Fibroblast of skin of right biceps (primary cell): ENCODE results near the gene DCAF6.
"Not testable (repeated sequence)": the region's sequence is repeated elsewhere in the genome, so short reads cannot be mapped to it uniquely, and the experiment has no call there.

Experiments used
- DNase-seq: peaks from one replicate; pipeline ENCODE4 v3.0.0-alpha.2; 2013

DCAF6 gene

DNA sequence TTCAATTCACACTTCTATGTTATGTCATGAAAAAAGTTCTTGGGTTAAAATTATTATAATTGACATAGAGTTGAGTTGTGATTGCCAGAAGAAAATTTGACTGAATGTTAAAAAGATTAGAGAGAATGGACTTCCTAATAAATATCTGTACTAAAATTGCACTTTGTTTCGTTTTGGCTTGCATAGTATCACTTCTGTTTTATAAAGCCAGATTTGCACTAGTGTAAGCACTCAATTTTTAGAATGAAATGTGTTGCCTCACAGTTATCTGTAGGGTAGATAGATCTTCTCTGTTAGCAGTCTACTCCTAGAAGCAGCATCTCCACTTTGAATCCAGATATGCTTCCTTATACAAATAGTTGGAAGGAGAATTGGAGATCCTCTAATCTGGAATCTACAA lies 95.5 kb downstream of the DCAF6 start:
- no peak for DNase-seq

DNA sequence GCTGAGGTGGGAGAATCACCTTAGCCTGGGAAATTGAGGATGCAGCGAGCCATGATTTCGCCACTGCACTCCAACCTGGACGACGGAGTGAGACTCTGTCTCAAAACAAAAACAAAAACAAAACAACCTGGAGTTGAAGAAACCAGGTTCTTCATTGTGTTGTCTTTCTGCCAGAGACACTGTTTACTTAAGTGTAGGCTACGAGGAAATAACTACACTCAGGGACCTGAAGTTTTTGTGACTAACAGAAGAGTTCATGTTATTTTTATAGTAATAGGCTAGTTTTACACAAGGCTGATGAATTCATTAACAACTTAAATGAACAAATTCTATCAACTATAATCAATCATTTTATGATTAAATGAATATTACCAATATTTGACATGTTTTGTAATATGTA lies 98.9 kb downstream of the DCAF6 start:
- DNase-seq = no peak

DNA sequence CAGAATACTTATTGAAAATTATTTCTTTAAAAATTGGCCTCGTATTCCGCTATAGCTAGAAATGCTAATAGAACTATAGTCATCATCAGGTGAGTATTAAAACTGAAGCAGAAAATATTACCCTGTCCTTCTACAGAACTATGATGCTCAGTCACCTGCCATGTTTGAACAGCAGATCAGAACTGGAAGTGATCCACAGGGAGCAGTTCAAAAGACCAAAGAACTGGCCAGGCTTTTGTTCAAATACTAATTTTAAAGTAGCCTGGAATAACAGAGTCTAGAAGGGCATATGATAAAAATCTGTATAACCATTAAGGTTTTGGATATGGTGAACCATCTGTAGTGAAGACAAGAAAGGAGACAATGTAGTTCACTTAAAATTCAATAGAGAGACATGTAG lies 105.9 kb downstream of the DCAF6 start:
- DNase-seq = no peak

DNA sequence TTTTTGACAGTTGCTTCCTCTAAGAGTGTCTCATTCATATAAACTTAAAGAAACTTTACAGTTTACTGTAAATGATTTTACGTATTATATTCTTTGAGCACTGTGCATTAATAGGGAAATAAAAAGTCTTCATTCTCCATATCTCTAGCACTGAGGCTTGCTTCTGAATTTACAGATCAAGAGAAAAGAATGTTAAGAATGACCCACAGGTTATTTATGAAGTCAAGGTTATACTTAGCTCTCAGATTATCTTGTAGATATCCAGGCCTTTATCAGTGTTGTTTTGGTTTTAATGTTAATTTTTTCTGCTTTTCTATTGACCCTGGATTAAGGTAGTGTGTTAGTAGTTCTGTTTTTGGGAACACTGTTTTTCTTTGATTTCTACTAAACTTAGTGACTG lies 108.8 kb downstream of the DCAF6 start:
- no peak for DNase-seq

DNA sequence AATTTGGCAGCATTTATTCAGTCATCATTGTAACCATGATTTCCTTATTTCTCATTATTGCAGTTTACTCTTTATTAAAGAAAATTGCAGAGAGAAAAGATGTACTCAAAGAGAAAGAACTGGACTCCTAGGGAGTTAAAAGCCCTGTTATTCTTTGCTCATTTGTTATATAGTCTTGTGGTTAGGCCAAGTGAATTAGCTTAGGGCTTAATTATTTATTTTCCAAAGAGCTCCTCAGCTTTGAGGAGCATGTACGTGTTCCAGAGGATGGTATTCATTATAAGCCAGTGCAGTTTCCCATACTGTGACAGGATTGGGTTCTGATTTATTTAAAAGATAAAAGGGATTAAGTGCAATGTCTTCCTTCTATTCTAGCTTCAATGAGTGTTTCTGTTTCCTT lies 113.8 kb downstream of the DCAF6 start:
- DNase-seq = no peak

DNA sequence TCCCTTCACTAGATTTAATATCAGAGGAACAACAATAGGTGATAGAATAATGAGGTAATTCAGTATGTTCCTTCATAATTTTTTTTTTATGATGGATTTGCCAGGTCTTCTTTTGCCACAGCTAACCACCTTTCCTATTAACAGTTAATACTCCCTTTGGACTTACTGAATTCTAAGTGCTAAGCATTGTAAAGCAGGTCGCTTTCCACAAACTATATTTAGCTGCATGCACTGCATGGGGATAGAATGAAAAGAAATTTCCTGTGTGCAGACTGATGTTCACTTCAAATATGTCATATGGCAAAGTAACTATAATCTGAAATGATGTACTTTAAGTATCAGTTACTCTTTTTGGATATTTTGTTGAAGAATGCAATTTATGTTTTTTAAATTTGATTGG lies 114.4 kb downstream of the DCAF6 start:
- no peak for DNase-seq

DNA sequence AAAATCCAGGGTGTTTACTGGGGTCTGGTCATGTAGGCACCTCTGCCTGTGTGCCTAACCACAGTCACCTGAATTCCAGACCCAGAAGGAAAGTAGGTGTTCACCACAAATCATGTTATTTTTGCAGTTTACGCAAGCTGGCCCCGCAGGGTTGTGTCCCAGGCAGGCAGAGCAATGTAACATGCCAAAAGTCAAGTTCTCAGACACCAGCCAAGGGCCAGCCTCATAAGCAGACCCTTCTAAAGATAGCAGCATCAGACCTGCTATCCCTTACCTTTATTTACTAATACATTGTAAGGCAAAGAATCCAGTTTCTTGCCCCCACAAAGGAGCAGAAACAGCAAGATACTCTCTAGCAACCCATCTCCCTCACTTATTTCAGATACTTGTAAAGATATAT lies 117.2 kb downstream of the DCAF6 start:
- no peak for DNase-seq

DNA sequence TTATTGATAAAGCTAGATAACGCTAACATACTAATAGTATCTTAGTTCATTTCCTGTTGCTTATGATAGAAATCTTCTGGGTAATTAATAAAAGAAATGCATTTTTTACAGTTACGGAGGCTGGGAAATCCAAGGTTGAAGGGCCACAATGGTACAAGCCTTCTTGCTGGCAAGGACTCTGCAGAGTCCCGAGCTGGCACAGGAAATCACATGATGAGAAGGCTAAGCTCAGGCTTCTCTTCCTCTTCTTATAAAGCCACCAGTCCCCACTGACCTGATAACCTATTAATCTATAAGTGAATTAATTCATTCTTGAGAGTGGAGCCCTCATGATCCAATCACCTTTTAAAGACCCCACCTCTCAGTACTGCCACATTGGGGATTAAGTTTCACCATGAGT lies 117.6 kb downstream of the DCAF6 start:
- no peak for DNase-seq

DNA sequence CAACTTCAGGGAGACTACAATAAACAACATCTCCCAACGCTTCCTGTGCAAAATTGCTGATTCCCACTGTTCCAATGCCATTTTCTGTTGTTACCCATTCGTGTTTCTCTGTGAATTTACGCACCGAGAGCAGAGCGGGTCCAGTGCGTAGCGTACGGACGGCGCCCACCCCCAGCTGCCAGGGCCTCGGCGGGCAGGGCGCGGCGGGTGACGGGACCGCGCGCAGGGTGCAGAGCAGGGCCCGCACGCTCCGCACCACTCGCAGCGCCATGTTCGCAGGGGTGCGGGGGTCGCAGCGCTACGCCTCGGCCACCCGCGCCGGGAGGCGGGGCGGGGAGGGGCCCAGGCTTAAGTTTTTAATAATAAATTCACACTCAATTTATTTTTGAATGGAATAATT lies 119.7 kb downstream of the DCAF6 start:
- not testable (repeated sequence) for DNase-seq

DNA sequence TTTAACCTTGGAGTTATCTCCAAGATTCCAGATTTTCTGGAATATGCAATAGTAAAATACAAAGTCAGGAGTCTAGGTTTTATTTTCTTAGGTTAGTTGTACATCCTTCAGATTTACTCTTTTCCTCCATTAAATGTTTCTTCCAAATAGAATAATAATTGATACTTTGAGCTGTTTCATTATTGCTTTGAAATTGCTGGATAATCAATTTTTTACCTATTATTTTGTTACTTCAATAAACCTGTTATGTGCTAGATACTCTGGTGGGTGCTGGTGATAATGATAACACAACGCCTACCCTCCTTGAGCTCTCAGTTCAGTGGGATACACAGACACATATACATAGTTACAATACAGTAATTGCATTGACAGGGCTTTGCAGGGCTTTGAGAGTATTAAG lies 120.9 kb downstream of the DCAF6 start:
- no peak for DNase-seq

DNA sequence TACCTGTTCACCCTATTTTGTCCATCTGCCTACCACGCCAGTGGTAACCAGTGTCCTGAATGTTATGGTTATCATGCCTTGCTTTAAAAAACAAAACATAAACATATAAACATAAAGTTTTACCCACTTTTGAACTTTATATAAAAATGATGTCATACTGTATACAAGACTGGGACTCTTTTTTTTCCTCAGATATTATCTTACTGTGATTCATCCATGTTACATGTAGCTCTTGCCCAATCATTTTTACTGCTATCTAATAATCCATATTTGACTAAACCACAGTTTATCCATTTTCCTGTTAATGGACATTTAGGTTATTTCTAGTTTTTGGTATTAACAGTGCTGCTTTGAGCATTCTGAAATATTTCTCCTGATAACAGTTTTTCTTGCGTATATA lies 121.4 kb downstream of the DCAF6 start:
- DNase-seq = peak; percentile 12

DNA sequence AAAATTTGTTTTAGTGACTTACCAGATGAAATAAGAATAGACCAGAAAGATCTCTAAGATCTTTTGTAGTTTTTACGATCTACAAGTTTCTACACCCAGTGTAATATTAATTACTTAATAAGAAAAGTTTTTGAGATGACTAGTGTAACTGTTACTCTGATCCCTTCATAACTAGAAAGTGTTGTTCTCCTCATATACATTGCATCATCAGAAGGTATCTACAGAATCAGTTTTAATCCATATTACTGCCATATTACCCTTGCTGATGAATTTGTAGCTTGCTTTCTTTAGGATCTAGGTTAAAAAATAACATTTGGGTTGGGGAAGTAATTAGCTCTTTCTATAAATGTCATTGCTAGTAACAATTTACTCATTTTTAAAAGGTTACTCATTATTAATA lies 127.7 kb downstream of the DCAF6 start:
- DNase-seq = no peak

DNA sequence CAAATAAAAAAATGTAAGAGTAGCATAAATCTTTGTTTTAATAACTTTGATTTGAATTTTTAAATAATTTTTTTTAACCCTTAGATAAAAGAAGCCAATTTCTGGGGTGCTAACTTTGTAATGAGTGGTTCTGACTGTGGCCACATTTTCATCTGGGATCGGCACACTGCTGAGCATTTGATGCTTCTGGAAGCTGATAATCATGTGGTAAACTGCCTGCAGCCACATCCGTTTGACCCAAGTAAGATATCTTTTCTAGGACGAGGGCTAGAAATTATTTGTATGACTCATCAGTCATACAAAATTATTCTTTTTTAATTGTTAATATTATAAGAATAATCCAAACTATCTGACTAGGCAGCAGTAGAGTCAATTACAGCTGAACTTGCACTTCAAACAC lies 129.0 kb downstream of the DCAF6 start:
- no peak for DNase-seq

DNA sequence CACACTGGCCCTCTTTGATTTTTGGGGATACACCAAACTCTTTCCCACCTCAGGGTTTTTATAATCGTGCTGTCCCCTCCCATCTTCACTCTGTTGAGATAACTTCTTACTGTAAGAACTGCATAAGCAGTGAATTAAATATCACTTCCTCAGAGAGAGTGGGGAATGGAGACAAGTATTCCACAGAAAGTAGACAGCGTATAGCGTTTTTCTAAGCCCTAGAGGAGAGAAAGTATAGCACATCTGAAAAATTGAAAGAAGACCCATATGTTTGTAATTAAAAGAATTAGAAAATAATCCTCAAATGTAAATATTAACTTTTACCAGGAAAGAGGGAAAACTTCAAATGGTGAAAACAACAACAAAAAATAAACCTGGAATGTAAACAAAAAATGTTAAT lies 132.9 kb downstream of the DCAF6 start:
- no peak for DNase-seq

DNA sequence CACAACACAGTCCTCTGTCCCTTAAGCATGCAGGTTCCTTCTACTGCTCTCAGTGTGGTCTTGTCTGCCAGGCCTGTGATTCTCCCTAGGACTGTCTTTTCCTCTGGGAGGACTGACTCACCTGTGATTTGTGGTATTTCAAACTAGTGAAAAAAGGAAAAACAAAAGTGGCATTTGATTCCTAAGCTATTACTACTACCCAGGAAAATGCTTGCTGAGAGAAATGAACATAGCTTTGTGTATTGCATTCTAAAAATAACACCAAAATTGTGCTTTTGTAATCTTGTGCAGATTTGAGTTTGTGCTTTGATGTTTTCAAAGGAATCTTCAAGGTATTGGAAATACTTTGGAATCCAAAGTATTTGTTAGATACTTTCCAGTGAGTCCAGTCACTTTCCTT lies 143.3 kb downstream of the DCAF6 start:
- peak; percentile 81 for DNase-seq

DNA sequence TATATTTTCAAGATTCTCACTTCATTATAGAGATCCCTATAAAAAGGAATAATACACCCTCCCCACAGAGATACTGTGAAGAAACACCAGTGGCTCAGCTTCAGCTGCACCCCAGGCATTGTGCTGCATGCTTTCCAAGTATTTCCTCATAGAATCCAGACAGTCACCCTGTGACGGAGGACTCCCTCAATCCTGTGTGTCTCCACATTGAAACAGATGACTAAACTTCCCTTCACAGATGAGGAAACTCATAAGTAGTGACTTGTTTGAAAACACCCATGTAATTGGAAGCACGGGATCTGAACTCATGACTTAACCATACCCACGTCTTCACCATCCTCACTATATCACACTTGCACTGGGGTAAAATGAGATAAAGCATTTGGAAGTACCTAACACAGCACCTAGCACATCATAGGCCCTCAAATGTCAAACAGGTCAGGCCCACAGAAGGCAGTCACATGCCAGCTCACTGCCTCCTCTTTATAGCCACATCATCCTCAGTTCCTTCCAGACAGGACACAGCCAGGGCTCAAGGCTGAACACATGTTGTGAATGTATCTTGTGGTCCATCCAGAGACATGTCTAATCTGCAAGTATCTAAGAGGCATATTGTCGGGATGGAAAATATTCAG lies 145.0 kb downstream of the DCAF6 start:
- DNase-seq = peak; percentile 80

DNA sequence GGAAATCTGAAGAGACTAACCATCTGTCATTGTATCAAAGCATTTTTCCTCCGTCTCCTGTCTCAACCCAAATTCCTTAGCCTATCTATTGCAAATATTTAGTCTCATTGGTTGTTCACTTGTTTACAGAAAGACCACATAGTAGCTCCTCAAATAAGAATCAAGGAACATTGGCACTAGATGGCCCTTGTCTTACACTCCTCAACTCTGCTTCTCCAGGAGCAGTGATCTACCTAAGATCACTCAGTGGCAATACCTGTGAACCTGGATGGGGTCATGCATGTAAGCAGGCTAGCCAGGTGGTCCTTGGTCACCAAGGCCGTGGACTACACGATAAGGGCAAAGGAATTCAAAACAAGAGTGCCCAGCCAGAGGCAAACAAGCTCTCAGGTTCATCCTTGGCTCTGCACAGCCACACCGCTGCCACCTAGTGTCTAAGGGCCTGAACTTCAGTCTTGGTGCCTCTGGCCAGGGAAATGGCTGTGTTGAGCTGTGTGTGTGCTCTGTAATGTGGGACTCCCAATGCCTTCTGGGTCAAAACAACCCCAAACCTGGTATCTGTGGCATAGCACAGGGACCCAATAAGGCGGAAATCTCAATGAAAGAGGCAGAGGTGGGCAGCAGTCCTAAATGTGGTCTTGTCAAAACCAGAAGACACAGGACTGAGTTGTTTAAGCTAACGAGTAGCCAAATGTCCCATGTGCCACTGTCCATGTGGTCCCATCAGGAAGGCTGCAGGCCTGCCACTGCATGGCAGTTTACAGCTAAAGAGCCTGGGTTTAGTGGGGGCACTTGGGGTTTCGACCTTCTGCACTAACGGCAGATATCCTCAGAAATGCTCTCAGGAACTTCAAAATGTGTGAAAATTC lies 145.8 kb downstream of the DCAF6 start:
- DNase-seq = peak; percentile 70

DNA sequence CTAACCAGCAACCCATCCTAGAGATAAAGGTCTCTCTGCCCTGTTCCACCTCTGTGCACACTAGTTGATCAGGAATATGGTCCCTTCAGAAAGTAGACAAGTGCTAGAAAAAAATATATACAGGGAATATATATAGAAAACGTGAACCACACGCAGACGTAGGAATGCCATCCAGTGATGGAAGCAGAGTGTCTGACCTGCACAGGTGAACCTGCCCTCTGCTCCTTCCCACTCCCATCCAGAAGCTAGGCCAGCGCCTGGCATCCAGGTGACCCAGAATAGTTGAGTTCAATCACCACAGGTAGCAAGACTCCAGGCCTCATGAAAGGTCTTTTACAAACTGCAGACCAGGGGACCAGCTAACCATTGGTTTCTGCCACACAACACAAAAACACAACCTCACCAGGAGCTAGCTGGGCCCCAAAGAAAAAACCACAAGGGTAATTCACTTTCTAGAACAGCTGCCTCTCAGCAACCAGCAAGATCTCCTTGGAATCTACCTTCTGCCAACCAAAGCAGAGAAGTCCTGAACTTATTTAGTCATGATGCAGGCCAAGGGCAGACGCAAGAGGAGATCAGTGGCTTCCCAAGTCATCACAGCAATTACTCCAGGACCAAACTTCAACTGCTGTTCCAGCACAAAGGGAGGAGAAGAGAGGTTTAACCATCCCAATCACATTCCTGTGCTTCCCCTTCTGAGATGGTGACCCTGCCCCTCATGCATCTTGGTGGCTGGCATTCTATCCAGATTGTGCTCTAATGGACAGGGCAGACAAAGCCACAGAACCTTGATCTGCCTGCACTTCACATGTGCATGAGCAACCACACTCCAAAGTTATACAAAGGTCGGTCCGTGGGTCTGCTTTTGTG lies 147.2 kb downstream of the DCAF6 start:
- no peak for DNase-seq

DNA sequence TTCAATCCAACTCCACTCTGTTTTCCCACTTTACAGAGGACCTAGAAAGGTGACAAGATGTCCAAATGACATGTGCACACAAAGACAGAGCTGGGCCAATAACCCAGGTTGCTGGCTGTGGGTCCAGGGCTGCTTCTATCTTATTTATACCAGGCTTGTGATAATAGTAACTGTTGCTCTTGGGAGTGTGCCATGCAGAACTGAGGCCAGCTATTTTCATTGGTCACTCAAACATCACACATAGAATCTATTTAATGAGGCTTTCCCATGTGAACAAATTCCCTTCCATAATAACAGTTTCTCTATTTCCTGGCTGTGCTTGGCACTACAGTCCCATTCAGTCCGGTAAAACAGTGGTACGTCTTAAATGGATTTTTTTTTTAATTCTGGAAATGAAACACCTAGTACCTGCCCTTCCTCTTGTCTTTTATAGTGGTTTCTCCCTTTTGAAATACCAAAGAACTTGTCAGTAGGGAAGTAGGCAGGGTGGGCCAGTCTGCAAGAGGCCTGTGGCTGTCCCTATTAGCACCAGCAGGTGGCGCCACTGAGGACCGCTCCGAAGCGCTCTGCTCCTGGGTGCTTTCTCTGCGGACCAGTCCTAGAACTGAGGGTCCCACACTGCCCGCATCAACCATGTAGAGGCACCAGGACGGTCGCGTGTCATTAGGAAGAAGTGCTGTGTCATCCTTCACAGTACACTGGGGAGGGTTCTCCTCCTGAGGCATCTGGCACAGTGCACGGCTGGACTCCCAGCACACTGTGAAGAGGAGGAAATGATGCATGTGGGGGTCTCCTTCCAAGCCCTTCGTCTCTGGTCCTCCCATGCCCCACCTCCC lies 148.1 kb downstream of the DCAF6 start:
- peak; percentile 40 for DNase-seq

DNA sequence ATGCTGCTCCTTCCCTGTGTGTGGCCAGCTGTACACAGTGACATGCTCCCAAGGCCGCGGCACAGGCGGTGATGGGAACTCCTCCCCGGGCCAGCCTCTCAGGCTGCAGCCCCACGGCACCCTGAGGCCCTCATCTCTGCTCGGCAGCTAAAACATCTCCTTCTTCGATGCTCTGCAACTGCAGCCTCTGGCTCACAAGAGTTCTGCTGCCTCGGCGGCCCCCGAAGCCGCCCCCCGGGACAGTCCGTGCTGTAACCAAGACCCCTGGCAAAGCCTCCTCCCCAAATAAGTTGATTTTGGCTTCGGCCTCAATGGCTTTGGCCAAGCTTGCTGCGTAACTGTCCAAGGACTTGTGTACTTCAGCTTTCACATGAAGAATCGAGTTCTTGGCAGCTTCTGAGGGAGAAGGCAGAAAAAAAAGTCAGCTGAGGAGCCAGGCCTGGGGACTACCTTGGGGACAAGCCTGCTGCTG lies 149.0 kb downstream of the DCAF6 start:
- DNase-seq = no peak

DNA sequence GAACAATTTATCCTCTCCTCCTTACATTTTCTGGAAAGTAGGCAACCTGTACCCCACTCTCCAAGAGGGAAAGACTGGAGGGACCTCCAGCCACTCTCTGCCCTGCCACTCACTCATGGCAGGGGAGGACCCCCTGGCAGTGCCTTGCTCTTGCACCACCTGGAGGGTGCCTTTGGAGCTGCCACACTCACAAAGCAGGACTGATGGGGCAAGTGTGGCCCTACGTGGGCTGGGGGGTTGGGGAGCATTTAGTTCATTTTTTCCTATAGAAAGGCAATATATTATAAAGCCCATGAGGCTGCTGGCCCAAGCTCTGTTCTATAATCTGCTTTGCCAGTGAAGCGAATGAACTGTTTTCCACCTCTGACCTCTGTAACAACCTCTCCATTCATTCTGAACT lies 150.0 kb downstream of the DCAF6 start:
- no peak for DNase-seq

DNA sequence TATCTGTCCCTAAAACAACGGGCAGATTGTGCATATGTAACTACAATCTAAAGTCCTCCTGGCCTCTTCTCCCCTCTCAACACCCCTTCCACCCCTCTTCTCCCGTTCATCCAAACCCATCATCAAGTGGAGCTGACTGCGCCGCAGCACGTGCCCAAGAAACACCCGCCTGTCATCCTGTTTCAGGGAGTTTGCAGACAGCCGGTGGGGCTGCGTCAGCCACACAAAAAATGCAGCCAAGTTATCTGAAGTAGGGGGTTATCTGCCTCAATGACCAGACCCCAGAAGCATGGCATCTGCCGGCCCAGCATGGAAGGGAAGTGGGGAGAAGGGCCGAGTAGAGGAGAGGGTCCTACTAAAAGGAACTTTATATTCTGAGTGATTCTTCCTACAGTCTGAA lies 151.2 kb downstream of the DCAF6 start:
- no peak for DNase-seq
